ENCODE results near the gene LRRC8A. TPM values are rescaled to one million over a fixed set of nuclear protein-coding genes. Genes with fewer than 3 reads are reported as not detected.

The LRRC8A gene
- total RNA-seq, 1 donor from 2014 or later: 24.2 TPM

DNA sequence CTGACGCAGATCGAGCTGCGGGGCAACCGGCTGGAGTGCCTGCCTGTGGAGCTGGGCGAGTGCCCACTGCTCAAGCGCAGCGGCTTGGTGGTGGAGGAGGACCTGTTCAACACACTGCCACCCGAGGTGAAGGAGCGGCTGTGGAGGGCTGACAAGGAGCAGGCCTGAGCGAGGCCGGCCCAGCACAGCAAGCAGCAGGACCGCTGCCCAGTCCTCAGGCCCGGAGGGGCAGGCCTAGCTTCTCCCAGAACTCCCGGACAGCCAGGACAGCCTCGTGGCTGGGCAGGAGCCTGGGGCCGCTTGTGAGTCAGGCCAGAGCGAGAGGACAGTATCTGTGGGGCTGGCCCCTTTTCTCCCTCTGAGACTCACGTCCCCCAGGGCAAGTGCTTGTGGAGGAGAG is 34.3 kb downstream of the LRRC8A start:
- intact Hi-C loops (cut with DNase I): no loop called here
- DNase-seq (ENCODE audit: low spot score): no peak

DNA sequence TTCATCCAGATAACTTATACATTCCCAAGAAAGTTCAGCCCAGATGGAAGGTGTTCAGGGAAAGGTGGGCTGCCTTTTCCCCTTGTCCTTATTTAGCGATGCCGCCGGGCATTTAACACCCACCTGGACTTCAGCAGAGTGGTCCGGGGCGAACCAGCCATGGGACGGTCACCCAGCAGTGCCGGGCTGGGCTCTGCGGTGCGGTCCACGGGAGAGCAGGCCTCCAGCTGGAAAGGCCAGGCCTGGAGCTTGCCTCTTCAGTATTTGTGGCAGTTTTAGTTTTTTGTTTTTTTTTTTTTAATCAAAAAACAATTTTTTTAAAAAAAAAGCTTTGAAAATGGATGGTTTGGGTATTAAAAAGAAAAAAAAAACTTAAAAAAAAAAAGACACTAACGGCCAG is 34.8 kb downstream of the LRRC8A start:
- DNase-seq (ENCODE audit: low spot score): no peak
- intact Hi-C loops (cut with DNase I): no loop called here

DNA sequence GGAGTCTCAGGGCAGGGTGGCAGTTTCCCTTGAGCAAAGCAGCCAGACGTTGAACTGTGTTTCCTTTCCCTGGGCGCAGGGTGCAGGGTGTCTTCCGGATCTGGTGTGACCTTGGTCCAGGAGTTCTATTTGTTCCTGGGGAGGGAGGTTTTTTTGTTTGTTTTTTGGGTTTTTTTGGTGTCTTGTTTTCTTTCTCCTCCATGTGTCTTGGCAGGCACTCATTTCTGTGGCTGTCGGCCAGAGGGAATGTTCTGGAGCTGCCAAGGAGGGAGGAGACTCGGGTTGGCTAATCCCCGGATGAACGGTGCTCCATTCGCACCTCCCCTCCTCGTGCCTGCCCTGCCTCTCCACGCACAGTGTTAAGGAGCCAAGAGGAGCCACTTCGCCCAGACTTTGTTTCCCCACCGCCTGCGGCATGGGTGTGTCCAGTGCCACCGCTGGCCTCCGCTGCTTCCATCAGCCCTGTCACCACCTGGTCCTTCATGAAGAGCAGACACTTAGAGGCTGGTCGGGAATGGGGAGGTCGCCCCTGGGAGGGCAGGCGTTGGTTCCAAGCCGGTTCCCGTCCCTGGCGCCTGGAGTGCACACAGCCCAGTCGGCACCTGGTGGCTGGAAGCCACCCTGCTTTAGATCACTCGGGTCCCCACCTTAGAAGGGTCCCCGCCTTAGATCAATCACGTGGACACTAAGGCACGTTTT is 35.4 kb downstream of the LRRC8A start:
- no peak for DNase-seq (ENCODE audit: low spot score)
- intact Hi-C loops (cut with DNase I): no loop called here

DNA sequence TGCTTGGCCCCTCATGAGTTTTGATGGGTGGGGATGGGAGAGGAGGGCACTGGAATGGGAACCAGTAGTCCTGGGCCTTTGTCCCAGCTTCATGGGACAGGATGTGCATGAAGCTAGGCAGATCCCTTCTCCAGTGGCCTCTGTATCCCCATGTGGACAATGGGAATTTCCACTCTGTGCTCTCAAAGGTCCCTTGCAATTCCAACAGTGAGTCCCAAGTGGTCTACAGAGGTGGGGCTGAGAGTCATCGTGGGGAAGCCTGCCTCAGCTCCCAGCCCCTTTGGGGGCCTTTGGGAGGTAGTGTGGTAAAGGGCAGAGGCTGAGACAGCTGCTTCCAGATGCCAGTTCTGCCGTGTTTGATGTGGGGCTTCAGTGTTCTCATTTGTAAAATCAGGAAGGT is 37.0 kb downstream of the LRRC8A start:
- intact Hi-C loops (cut with DNase I): no loop called here
- no peak for DNase-seq (ENCODE audit: low spot score)

GRCh38 chr9:128919402-128920089 is 37.6 kb downstream of the LRRC8A start:
- DNase-seq (ENCODE audit: low spot score): no peak
- intact Hi-C loops (cut with DNase I): loop anchor here (2.0 kb wide), 1 partner anchor 37 kb away; the partner anchor contains the start of gene LRRC8A

DNA sequence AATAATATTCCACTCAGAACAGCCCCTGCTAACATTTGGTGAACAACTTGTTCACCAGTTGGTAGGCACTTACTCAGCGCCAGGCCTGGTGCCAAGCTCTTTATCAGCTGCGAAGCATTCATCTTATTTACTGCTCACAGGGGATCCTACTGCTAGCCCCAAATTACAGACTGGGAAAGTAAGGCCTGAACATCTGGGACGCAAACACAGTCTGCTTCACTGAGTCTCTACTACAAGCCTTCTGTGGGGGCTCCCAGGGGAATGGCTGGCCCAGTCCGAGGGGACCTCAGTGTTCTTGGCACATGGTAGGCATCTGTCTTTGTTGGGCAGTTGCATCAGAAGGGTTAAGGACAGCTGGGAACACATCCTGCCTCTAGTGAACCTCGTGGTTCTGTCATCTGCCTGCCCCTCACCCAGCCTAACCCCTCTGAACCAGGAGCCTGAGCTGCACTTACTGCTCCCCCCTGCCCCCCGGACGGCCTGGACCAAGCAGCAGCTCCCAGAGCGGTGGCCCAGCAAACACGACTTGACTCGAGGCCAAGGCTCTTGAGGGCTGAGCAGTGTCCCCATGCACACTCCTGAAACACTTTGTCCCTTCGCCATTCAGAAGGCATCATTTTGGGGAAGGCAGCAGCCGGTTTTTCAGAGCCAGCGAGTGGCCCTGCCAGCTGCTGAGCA is 38.6 kb downstream of the LRRC8A start, which contains the start of gene PHYHD1:
PHYHD1 (plus strand) TSS at position 602 of the 678 bp plus-strand sequence. CDS start 1,342 bp downstream, outside the sequence.
- no peak for DNase-seq (ENCODE audit: low spot score)
- intact Hi-C loops (cut with DNase I): loop anchor here (2.0 kb wide), 1 partner anchor 38 kb away; the partner anchor contains the start of gene LRRC8A

- intact Hi-C loops (cut with DNase I): loop anchor here (2.0 kb wide), 1 partner anchor 39 kb away; the partner anchor contains the start of gene LRRC8A
- no peak for DNase-seq (ENCODE audit: low spot score)
Measured at GRCh38 chr9:128921881-128922763, 40.2 kb downstream of the LRRC8A start.

DNA sequence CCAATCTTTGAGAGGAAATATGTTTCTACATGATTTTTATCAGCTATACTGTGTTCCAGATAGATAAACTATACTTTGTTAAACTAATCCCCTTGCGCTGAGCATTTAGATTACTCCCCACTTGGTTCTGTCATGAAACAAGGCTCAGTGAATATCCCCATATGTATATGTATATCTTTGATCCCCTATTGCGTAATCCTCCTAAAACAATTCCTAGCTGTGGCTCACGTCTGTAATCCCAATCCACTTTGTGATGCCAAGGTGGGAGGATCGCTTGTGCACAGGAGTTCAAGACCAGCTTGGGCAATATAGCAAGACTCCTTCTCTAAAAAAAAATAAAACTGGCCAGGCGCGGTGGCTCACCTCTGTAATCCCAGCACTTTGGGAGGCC is 41.6 kb downstream of the LRRC8A start:
- no peak for DNase-seq (ENCODE audit: low spot score)
- intact Hi-C loops (cut with DNase I): no loop called here

GRCh38 chr9:128927731-128928411 is 45.9 kb downstream of the LRRC8A start:
- intact Hi-C loops (cut with DNase I): loop anchor here (1.0 kb wide), 1 partner anchor 65 kb away; no protein-coding TSS in a partner anchor
- no peak for DNase-seq (ENCODE audit: low spot score)

GRCh38 chr9:128928624-128929023 is 46.7 kb downstream of the LRRC8A start:
- DNase-seq (ENCODE audit: low spot score): no peak
- intact Hi-C loops (cut with DNase I): loop anchor here (1.0 kb wide), 1 partner anchor 65 kb away; no protein-coding TSS in a partner anchor

DNA sequence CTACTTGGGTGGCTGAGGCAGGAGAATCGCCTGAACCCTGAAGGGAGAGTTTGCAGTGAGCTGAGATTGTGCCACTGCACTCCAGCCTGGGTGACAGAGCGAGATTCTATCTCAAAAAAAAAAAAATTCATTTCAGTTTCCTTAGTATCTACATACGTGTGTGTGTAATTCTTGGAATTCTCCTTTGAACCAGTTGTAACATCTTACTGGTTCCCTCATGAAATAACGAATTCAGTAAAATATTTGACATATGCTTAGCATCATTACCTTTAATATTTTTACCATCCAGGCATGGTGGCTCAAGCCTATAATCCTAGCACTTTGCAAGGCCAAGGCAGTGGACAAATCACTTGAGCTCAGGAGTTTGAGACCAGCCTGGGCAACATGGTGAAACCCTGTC is 47.6 kb downstream of the LRRC8A start:
- intact Hi-C loops (cut with DNase I): no loop called here
- DNase-seq (ENCODE audit: low spot score): no peak

- intact Hi-C loops (cut with DNase I): no loop called here
- DNase-seq (ENCODE audit: low spot score): no peak
Measured at GRCh38 chr9:128933731-128934130, 51.8 kb downstream of the LRRC8A start.

DNA sequence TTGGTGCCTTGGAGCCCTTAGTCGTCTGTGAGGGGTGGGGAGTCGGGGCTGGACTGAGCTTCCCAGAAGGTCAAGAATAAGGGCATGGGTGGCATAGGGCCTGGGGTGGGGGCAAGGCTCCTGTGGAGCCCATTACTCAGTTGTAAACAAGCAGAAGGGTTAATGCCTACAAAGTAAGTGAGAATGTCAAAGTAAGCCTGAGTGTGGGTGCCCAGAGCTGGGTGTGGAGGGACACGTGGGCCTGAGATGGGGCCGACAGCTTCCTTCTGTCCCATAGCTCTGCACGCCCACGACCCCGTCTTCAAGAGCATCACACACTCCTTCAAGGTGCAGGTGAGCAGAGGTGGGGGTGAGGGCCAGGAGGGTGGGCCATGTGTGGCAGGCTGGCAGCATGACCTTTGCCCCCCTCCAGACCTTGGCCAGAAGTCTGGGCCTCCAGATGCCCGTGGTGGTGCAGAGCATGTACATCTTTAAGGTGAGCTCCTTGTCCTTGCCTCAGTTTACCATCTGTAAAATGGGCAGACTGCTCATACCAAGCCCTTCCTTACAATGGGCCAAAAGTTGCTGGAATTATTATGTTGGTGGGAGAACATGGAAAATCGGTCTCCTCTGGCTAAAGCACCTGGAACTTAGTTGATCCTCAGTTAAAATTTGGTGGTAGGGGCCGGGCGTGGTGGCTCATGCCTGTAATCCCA is 54.4 kb downstream of the LRRC8A start:
- intact Hi-C loops (cut with DNase I): no loop called here
- DNase-seq (ENCODE audit: low spot score): no peak

DNA sequence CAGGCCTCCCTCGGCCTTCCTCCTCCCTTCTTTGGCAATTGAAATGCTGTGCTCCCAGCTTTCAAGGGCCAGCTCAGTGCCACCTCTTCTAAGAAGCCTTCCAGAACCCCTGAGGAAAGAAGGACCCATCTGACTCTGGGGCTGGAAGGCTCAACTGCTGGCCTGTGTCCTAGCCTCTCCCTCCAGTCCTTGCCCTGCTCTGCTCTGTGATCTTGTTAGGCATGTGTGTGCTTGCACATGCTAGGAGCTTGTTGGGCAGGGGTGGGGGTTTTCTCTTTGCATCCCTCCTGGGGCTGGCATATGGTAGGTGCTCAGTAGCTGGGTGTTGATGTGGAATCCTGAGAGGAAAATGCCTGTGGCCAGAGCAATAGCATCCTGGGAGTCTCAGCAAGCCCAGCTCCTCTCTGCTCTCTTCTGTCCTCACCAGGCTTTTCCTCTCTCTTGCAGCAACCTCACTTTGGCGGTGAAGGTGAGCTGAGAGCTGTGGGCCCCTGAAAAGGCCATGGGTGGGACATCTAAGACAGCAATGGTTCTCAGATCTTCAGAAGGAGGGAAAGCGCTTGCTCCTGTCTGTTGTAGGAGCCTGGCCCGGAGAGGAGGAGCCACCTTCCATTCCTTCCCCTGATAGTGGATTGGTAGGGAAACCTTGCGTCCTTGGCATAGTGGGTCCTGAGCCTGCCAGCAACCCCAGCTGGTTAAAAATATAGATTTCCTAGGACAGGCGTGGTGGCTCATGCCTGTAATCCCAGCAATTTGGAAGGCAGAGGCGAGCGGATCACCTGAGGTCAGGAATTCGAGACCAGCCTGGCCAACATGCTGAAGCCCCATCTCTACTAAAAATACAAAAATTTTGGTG is 55.6 kb downstream of the LRRC8A start:
- peak; percentile 47 for DNase-seq (ENCODE audit: low spot score)
- intact Hi-C loops (cut with DNase I): no loop called here

- intact Hi-C loops (cut with DNase I): no loop called here
- DNase-seq (ENCODE audit: low spot score): peak; percentile 60
Measured at GRCh38 chr9:128940271-128940921, 58.5 kb downstream of the LRRC8A start.

- intact Hi-C loops (cut with DNase I): no loop called here
Measured at GRCh38 chr9:128940946-128941755, 59.2 kb downstream of the LRRC8A start.

More at GRCh38 chr9:128940946-128941755, 59.2 kb downstream of the LRRC8A start:
- peak; percentile 69 for DNase-seq (ENCODE audit: low spot score)

Measured in cardiac septum (tissue), 1 donor.